VCaP (cell line): ENCODE data around the gene GPX3.

Experiments
- H3K27ac ChIP-seq: fragments of 450-650 bp; 2 replicates; pipeline ENCODE4 v1.5.1; 2017
- CTCF ChIP-seq: fragments of 450-650 bp; conservative IDR thresholded peaks from 2 replicates; pipeline ENCODE4 v1.5.1; 2017; ENCODE audit warnings: mild to moderate bottlenecking, moderate library complexity

The GPX3 gene

GRCh38 chr5:151075698-151076331 lies 55.4 kb downstream of the GPX3 start:
- no peak for TF ChIP-seq CTCF

GRCh38 chr5:151076616-151077015 lies 56.2 kb downstream of the GPX3 start:
- TF ChIP-seq CTCF: no peak
- no peak overlapping the region for H3K27ac ChIP-seq

More at GRCh38 chr5:151075698-151076331, 55.4 kb downstream of the GPX3 start:
- H3K27ac ChIP-seq: no peak overlapping the region

DNA sequence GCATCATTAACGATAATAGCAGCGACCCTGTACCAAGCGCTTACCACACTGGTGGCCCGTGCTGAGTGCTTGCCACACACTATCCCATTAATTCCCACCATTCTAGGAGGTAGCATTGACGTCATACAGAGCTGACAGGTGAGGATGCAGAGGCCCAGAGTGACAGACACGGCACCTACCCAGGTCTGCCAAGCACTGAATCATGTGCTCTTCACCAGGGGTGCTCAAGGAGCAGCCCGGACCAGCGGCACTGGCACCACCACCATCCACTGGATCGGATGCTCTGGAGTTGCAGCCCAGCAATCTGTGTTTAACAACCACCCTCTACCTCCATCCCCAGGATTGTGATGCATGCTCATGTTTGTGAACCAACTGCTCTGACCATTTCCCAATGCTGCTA lies 57.0 kb downstream of the GPX3 start:
- H3K27ac ChIP-seq: no peak overlapping the region
- TF ChIP-seq CTCF: no peak

DNA sequence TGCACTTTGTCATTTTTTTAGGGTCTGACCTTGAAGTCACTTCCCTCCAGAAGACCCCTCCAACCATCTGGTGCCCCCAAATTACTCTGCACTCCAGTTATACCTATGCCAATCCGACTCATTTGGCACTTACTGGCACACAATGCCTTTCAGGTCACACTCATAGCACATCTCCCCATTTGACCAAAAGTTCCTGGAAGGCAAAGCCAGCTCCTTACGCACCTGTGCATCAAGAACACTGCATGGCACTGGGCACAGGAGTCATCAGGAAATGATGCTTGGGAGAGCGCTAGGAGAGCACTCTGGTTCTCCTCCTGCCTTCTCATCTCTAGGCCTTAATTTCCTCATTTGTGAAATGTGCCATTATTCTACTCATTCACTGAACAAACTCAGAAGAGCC lies 57.6 kb downstream of the GPX3 start:
- no peak overlapping the region for H3K27ac ChIP-seq
- TF ChIP-seq CTCF: no peak
